Gastroesophageal sphincter (tissue), 4 donors: ENCODE data around the gene BHLHE41. TPM values are rescaled to one million over a fixed set of nuclear protein-coding genes. Genes with fewer than 3 reads are reported as not detected.

ENCODE experiments used
- ATAC-seq: fragments of 150-250 bp; one replicate; pipeline ENCODE4 v1.9.1; 2016; ENCODE audit warnings: mild to moderate bottlenecking, moderate library complexity
- H3K27ac ChIP-seq, 4 donors: fragments of 200-600 bp; sonication (generic) in 3 of 4; 1 replicate in 3 of 4; 2 replicates in 1 of 4; pipeline ENCODE4 v1.5.1; 2016 to 2019
- H3K27me3 ChIP-seq: fragments of 200-600 bp; sonication (generic); one replicate; pipeline ENCODE4 v1.5.1; 2019
- H3K36me3 ChIP-seq, 2 donors: fragments of 200-600 bp; sonication (generic); one replicate each; pipeline ENCODE4 v1.5.1; 2019; ENCODE audit warnings: control low read depth in 1 of 2
- H3K4me1 ChIP-seq, 3 donors: fragments of 200-600 bp; sonication (generic); 1 replicate in 2 of 3; 2 replicates in 1 of 3; pipeline ENCODE4 v1.5.1; 2016 to 2019; ENCODE audit warnings: control low read depth in 2 of 3
- H3K4me3 ChIP-seq, 2 donors: fragments of 200-600 bp; sonication (generic); one replicate each; pipeline ENCODE4 v1.5.1; 2019; ENCODE audit warnings: mild to moderate bottlenecking in 1 of 2, moderate library complexity in 1 of 2
- H3K9me3 ChIP-seq, 3 donors: fragments of 200-600 bp; sonication (generic); one replicate each; pipeline ENCODE4 v1.5.1; 2017 to 2019; ENCODE audit warnings: control low read depth in 2 of 3
- EP300 ChIP-seq: sonication (generic); formaldehyde crosslinking; IDR thresholded peaks from one replicate; pipeline ENCODE4 v1.6.1; 2017; ENCODE audit warnings: antibody characterized with exemption, mild to moderate bottlenecking
- POLR2A ChIP-seq, 2 donors: fragments of 450-650 bp; IDR thresholded peaks; one replicate each; pipeline ENCODE4 v1.6.1; 2017; ENCODE audit warnings: antibody characterized with exemption in 2 of 2, mild to moderate bottlenecking in 2 of 2, moderate library complexity in 1 of 2
- POLR2AphosphoS5 ChIP-seq: sonication (generic); formaldehyde crosslinking; IDR thresholded peaks from one replicate; pipeline ENCODE4 v1.6.1; 2017; ENCODE audit warnings: antibody characterized with exemption
- WGBS, 2 donors: methylation state at CpG; one replicate each; pipeline ENCODE4 v1.1.5; 2018; ENCODE audit warnings: low coverage in 1 of 2; 5-methylcytosine and 5-hydroxymethylcytosine counted together
- total RNA-seq, 4 donors: library from RNA; depleted of rRNA; stranded (reverse); fragments of >200 nt; gene quantifications; one replicate each; pipeline ENCODE4 v1.1.0, GENCODE V29; 2016
- TF ChIP-seq, protein P1 (sequence below), 4 experiments: fragments of 200-600 bp in 2 of 4; fragments of 450-650 bp in 2 of 4; sonication (generic) in 1 of 4; IDR thresholded peaks; one replicate each; pipeline ENCODE4 v1.5.1; 2017 to 2019; ENCODE audit warnings: antibody characterized with exemption in 4 of 4, mild to moderate bottlenecking in 2 of 4, moderate library complexity in 2 of 4

BHLHE41 gene
- total RNA-seq, 4 donors from 2014 or later, result 5.3 to 91.2 (median 21.7) TPM

DNA sequence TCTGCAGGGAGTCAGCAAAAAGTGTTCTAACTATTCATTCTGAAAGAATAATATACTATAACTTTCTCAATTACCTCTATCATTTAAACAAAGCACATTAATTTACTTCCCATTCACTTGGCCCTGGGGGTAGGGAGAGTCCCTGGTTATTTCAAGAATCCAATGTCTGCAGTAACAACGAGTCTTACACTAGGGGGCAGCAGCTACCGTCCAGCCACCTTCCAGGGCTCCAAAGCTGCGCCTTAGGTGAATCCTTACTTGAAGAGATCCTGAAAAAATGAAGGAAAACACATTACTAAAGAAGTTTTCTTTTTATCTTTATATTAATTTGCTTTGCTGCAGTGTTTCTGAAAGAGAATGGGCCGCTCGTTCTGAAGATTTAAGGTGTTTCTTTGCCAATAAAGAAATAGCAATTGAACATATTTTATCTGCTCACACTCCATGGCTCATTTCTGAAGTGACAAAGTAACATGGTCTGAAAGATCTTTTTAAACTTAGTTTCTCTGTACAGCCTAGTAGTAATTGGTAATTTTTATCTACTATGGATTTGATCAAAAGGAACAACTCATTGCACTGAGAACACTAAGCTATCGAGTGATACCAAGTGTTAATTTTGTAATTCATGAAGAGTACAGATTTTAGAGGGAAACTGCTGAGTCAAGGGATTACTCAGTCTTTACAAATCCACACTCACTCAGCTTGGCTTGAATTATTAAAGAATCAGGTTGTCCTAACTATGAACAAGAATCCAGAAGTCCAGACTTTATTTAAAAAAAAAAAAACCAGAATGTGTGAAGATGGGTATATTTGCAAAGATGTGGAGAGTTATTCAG is 27.6 kb downstream of the BHLHE41 start:
- no peaks in the 10 kb centered on the region for H3K36me3 ChIP-seq
- no peak overlapping the region for H3K4me3 ChIP-seq
- H3K9me3 ChIP-seq, result no peaks in the 10 kb centered on the region
- H3K4me1 ChIP-seq, result peaks cover 0 to 8% (median 0%) of the 10 kb centered on the region in 3 donors
- WGBS, 2 donors, result 11 to 14% methylated on average over 6 of the region's 6 CpGs
- ATAC-seq, result peak; percentile 90
- no peak overlapping the region for H3K27ac ChIP-seq
- H3K27me3 ChIP-seq, result no peaks in the 10 kb centered on the region
- no peak for TF ChIP-seq POLR2AphosphoS5
- no peak for TF ChIP-seq POLR2A (IDR thresholded peaks at IDR 0.05)
- no peak for TF ChIP-seq EP300
- TF ChIP-seq, protein P1, sequence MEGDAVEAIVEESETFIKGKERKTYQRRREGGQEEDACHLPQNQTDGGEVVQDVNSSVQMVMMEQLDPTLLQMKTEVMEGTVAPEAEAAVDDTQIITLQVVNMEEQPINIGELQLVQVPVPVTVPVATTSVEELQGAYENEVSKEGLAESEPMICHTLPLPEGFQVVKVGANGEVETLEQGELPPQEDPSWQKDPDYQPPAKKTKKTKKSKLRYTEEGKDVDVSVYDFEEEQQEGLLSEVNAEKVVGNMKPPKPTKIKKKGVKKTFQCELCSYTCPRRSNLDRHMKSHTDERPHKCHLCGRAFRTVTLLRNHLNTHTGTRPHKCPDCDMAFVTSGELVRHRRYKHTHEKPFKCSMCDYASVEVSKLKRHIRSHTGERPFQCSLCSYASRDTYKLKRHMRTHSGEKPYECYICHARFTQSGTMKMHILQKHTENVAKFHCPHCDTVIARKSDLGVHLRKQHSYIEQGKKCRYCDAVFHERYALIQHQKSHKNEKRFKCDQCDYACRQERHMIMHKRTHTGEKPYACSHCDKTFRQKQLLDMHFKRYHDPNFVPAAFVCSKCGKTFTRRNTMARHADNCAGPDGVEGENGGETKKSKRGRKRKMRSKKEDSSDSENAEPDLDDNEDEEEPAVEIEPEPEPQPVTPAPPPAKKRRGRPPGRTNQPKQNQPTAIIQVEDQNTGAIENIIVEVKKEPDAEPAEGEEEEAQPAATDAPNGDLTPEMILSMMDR (IDR thresholded peaks at IDR 0.05), result peak; percentile 86 to 90 (median 88)

DNA sequence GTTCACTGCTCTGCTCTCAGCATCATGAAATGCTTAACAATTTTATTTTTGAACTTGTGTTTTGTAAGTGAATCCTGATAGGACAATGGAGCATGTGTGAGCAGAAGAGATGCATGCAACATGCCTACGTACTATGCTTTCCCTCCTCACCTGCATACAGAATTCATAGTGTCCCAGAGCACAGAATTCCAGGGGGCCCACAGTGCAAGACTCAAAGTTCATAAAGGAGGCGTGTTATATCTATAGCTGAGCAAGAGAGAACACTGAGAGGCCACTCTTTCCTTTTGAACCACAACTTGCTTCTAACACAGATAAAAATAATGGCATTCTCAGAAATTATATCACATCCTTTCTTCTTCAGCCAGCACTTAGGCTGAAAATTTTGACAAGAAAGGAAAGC is 28.8 kb downstream of the BHLHE41 start:
- WGBS, 2 donors, result 95 to 100% methylated on average over 2 of the region's 2 CpGs
- ATAC-seq, result no peak
- H3K36me3 ChIP-seq, result no peaks in the 10 kb centered on the region
- H3K4me3 ChIP-seq, result no peak overlapping the region
- no peak for TF ChIP-seq EP300
- no peak for TF ChIP-seq POLR2AphosphoS5
- no peak for TF ChIP-seq POLR2A (IDR thresholded peaks at IDR 0.05)
- TF ChIP-seq, protein P1 (IDR thresholded peaks at IDR 0.05), result no peak
- peaks cover 0 to 8% (median 0%) of the 10 kb centered on the region in 3 donors for H3K4me1 ChIP-seq
- no peak overlapping the region for H3K27ac ChIP-seq
- H3K9me3 ChIP-seq, result no peaks in the 10 kb centered on the region
- no peaks in the 10 kb centered on the region for H3K27me3 ChIP-seq

DNA sequence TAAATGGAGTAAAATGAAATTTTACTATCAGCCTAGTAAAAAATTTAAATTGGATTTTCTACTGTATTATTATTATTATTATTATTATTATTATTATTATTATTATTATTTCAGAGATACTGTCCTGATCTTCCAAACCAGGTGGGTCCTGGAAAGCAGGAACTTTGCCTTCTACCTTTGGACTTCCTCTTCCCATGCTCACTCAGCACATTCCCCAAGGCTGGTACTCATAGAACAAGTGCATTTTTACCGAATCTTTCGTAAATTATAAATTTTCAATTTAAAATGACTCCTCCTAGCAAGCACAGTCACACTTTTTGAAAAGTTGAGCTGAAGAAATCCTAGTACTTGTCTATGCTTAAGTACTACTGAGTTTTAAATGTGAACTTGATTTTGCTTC is 29.7 kb downstream of the BHLHE41 start:
- 88 to 100% methylated on average over 2 of the region's 2 CpGs for WGBS, 2 donors
- no peak for ATAC-seq
- Histone ChIP-seq H3K27me3 (no peaks in the 10 kb centered on the region), H3K36me3 (no peaks in the 10 kb centered on the region), H3K9me3 (no peaks in the 10 kb centered on the region), H3K4me1 (peaks cover 0 to 8% (median 0%) of the 10 kb centered on the region in 3 donors), H3K27ac (no peak overlapping the region), H3K4me3 (no peak overlapping the region)
- TF ChIP-seq, protein P1 (IDR thresholded peaks at IDR 0.05), result no peak
- no peak for TF ChIP-seq EP300
- no peak for TF ChIP-seq POLR2A (IDR thresholded peaks at IDR 0.05)
- TF ChIP-seq POLR2AphosphoS5, result no peak

DNA sequence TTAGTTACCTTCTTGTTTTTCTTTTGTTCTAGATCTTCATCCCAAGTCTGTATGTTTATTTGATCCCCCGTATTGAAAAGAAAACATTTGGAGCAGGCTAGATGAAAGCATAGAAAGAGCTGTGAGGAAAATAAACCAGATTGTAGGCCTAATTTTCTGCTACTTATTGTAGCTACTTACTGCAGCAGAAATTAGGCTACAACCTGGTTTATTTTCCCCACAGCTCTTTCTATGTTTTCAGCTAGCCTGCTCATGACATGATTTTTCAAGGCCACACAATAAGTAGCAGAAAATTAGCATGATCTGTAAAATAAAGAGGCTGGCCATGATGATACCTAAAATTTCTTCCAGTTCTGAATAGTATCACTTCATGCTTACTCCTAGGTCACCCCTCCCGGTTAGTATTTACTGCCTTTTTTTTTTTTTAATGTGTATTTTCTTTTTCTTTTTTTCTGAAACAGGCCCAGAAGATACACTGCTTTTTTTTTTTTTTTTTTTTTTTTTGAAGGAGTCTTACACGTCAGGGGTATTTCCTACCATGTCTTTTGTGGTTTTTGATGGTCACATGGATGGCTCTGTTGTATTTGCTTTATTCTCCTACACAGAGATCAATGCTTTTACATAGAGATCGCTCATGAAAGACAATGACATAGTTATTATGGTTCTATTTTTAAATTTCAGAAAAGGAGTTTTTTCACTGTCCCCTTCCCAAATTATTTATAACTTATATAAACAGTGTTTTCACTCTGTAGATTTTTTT is 32.3 kb downstream of the BHLHE41 start:
- H3K4me3 ChIP-seq, result no peak overlapping the region
- H3K4me1 ChIP-seq, result peaks cover 0 to 5% (median 0%) of the 10 kb centered on the region in 3 donors
- TF ChIP-seq, protein P1 (IDR thresholded peaks at IDR 0.05), result no peak
- TF ChIP-seq POLR2AphosphoS5, result no peak
- no peak for TF ChIP-seq POLR2A (IDR thresholded peaks at IDR 0.05)
- no peak for TF ChIP-seq EP300
- no peak overlapping the region for H3K27ac ChIP-seq
- no peaks in the 10 kb centered on the region for H3K36me3 ChIP-seq
- no peaks in the 10 kb centered on the region for H3K27me3 ChIP-seq
- no peak for ATAC-seq
- 42 to 91% methylated on average over 1 to 4 of the region's 4 CpGs for WGBS, 2 donors
- no peaks in the 10 kb centered on the region for H3K9me3 ChIP-seq
